ENCODE data around the gene SYPL1.

Gene SYPL1

DNA sequence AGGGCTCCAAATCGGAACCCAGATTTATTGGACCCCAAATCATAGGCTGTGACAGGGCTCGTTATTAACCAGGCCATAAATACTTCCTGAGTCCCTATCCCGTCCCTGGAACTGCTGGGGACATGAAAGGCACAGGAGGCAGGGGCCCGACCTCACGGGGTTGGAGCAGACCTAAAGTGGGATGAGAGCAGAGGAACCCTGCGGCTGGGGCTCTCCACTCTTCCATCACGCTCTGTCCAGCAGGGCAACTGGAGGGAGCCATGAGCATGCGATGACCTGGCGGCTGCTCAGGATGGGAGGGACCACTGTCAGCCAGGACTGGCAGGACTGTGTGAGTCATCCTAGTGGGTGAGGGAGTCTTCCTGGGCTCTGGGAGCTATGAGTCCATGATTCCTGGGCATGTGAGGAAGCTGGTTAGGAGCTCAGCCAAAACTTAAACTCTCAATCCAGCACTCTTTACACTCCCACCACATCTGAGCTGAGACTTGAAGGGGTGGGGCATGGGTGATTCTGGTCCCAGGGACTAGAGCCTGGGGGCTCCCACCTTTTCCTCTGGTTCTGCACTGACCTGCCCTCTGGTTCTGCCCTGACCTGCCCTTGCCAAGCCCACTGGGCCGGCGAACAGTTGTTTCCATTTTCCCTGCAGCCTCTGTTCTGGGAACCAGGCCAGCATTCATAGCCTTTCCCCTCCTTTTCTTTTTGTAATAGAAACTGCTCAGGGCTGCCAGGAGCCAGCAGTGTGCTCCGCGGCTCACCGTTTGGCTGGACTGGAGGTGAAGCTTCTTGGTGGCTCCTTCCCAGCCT is 47.1 kb downstream of the SYPL1 start:
- no peaks in the 10 kb centered on the region; the same call in 1 of the 2 replicates for H3K9me3 ChIP-seq (ENCODE audit: control insufficient read depth, insufficient read depth, low read length)
- no peak overlapping the region for H3K4me3 ChIP-seq (ENCODE audit: low read depth, low read length)
- H3K27me3 ChIP-seq (ENCODE audit: control insufficient read depth, insufficient read depth, low read length): no peaks in the 10 kb centered on the region
- H3K36me3 ChIP-seq (ENCODE audit: control insufficient read depth, insufficient read depth, low read length): no peaks in the 10 kb centered on the region
- no peak overlapping the region for H3K27ac ChIP-seq (ENCODE audit: low read depth, low read length)
- no peaks in the 10 kb centered on the region for H3K4me1 ChIP-seq (ENCODE audit: control insufficient read depth, insufficient read depth, low read length)
- H3K9ac ChIP-seq (ENCODE audit: low read depth, low read length): no peak overlapping the region

DNA sequence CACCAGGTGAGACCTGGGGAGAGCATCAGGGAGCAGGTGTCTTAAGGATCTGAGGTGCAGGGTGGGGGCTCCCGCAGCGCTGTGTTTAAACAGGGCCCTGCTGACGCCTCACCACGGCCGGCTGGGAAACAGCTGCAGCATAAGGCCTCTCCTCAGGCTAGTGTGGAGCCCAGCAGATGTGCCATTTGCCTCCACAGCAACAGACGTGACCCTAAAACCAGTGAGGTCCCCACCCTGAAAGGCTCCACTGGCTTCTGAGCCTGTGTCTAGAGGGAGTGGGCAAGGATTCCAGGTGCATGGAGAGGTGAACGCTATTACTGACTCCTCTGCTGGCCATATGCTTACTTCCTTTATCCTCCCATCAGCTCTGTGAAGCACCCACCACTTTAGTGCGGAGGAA is 47.8 kb downstream of the SYPL1 start:
- H3K4me1 ChIP-seq (ENCODE audit: control insufficient read depth, insufficient read depth, low read length): no peaks in the 10 kb centered on the region
- no peaks in the 10 kb centered on the region for H3K27me3 ChIP-seq (ENCODE audit: control insufficient read depth, insufficient read depth, low read length)
- no peak overlapping the region for H3K4me3 ChIP-seq (ENCODE audit: low read depth, low read length)
- no peak overlapping the region for H3K9ac ChIP-seq (ENCODE audit: low read depth, low read length)
- no peak overlapping the region for H3K27ac ChIP-seq (ENCODE audit: low read depth, low read length)
- H3K9me3 ChIP-seq (ENCODE audit: control insufficient read depth, insufficient read depth, low read length): no peaks in the 10 kb centered on the region; the same call in 1 of the 2 replicates
- no peaks in the 10 kb centered on the region for H3K36me3 ChIP-seq (ENCODE audit: control insufficient read depth, insufficient read depth, low read length)

DNA sequence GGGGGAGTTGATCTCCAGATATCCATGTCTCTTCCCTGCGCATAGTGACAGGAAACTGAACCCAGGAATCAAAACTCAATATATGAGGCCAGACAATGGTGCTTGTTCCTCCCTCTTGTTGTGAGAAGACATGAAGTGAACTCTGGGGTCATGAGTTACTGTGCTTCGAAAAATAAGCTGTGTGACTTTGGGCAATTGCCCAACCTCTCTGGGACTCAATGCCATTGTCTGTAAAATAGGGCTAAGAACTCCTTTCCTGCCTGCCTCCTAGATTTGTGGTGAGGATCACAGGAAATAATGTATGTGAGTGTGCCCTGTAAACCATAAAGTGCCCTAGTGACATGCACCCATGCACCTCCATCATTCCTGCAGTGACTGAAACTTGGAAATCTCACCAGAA is 48.4 kb downstream of the SYPL1 start:
- H3K4me1 ChIP-seq (ENCODE audit: control insufficient read depth, insufficient read depth, low read length): no peaks in the 10 kb centered on the region
- no peaks in the 10 kb centered on the region; the same call in 1 of the 2 replicates for H3K9me3 ChIP-seq (ENCODE audit: control insufficient read depth, insufficient read depth, low read length)
- no peak overlapping the region for H3K9ac ChIP-seq (ENCODE audit: low read depth, low read length)
- no peak overlapping the region for H3K27ac ChIP-seq (ENCODE audit: low read depth, low read length)
- H3K36me3 ChIP-seq (ENCODE audit: control insufficient read depth, insufficient read depth, low read length): no peaks in the 10 kb centered on the region
- H3K27me3 ChIP-seq (ENCODE audit: control insufficient read depth, insufficient read depth, low read length): no peaks in the 10 kb centered on the region
- H3K4me3 ChIP-seq (ENCODE audit: low read depth, low read length): no peak overlapping the region

DNA sequence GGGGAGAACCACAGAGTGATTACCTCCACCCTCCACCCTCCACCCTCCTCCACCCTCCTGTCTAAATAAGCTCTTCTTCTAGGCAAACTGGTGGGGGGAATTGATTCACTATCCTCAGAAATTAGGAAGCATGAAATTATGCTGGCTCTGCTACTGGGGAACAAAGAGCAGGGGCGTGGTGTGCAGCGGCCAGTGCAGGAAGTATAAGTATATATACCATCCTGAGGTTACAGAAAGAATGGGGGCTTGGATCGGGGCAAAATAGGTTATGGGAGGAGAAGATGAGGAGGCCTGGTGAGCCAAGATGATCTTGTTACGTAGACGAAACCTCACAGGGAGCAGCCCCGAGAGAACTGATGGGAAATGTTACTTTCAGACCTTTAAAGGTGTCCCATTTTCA is 49.1 kb downstream of the SYPL1 start:
- H3K4me1 ChIP-seq (ENCODE audit: control insufficient read depth, insufficient read depth, low read length): no peaks in the 10 kb centered on the region
- H3K9ac ChIP-seq (ENCODE audit: low read depth, low read length): no peak overlapping the region
- H3K36me3 ChIP-seq (ENCODE audit: control insufficient read depth, insufficient read depth, low read length): no peaks in the 10 kb centered on the region
- no peaks in the 10 kb centered on the region; the same call in 1 of the 2 replicates for H3K9me3 ChIP-seq (ENCODE audit: control insufficient read depth, insufficient read depth, low read length)
- no peak overlapping the region for H3K4me3 ChIP-seq (ENCODE audit: low read depth, low read length)
- no peak overlapping the region for H3K27ac ChIP-seq (ENCODE audit: low read depth, low read length)
- H3K27me3 ChIP-seq (ENCODE audit: control insufficient read depth, insufficient read depth, low read length): no peaks in the 10 kb centered on the region

DNA sequence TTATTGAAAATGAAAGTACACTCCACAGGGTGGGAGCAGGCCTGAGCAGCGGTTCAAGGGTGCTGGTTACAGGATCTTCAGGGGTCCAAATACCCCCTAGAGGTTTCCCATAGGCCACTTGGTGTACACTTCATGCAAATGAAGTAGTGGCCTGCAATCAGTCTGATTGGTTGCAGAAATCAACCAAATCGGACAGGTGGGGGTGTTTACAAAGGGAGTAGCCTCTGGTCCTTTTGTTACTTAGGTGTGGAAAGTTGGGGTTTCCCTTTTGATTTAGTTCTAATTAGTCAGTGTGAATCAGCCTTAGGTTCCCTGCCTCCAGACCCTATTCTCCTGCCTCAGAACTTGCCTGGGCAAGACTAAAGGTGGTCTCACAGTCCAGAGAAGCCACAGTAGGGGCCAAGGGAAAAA is 49.6 kb downstream of the SYPL1 start:
- no peaks in the 10 kb centered on the region; the same call in 1 of the 2 replicates for H3K9me3 ChIP-seq (ENCODE audit: control insufficient read depth, insufficient read depth, low read length)
- no peak overlapping the region for H3K27ac ChIP-seq (ENCODE audit: low read depth, low read length)
- H3K27me3 ChIP-seq (ENCODE audit: control insufficient read depth, insufficient read depth, low read length): no peaks in the 10 kb centered on the region
- no peak overlapping the region for H3K9ac ChIP-seq (ENCODE audit: low read depth, low read length)
- H3K4me3 ChIP-seq (ENCODE audit: low read depth, low read length): no peak overlapping the region
- H3K36me3 ChIP-seq (ENCODE audit: control insufficient read depth, insufficient read depth, low read length): no peaks in the 10 kb centered on the region
- H3K4me1 ChIP-seq (ENCODE audit: control insufficient read depth, insufficient read depth, low read length): no peaks in the 10 kb centered on the region

DNA sequence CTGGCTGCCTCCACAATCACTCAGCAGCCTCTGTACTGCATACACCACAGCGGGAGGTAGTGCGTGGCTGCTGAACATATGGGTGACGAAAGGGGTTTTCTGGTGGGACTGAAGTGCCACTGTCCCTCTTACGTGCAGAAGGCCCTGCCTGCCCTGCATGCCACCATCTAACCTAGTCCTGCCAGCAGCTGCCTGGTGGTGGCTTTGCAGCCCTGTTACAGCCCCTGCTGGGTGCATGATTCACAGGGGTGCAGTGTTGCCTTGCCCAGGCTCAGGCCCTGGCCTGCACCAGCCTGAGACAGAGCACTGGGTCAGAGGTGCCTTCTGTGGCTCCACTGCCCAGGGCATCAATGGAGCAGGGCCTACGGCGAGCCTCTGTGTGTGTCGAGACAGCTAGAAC is 50.1 kb downstream of the SYPL1 start:
- no peaks in the 10 kb centered on the region for H3K27me3 ChIP-seq (ENCODE audit: control insufficient read depth, insufficient read depth, low read length)
- no peak overlapping the region for H3K27ac ChIP-seq (ENCODE audit: low read depth, low read length)
- no peak overlapping the region for H3K9ac ChIP-seq (ENCODE audit: low read depth, low read length)
- no peak overlapping the region for H3K4me3 ChIP-seq (ENCODE audit: low read depth, low read length)
- H3K36me3 ChIP-seq (ENCODE audit: control insufficient read depth, insufficient read depth, low read length): no peaks in the 10 kb centered on the region
- H3K9me3 ChIP-seq (ENCODE audit: control insufficient read depth, insufficient read depth, low read length): no peaks in the 10 kb centered on the region; the same call in 1 of the 2 replicates
- H3K4me1 ChIP-seq (ENCODE audit: control insufficient read depth, insufficient read depth, low read length): no peaks in the 10 kb centered on the region

DNA sequence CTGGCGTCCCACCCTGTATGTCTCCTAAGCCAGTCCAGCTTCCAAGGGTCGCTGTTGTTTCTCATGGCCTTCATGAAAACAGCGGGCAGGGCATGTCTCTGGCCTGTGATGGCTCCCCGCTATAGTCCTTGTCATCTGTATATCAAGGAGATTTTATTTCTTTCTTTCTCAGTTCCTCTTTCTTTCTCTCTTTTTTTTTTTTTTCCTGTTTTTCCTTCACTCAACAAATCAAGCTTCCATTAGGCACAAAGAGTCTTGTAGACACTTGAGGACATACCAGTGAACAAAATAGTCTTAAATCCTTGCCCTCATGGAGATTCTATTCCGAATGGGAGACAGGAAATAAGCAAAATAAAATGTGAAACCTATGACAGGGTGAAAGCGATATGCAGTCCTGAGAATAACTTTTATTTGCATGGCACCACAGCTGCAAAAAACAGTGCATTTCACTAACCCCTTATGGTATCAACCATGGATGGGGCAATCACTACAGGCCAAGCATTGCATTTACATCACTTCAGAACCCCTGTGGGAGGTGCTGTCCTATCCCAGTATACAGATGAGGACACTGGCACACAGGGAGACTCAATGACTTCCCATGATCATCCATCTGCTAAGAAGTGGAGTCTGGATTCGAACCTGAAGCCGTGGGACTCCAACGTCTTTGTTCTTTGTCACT is 50.7 kb downstream of the SYPL1 start:
- H3K9me3 ChIP-seq (ENCODE audit: control insufficient read depth, insufficient read depth, low read length): no peaks in the 10 kb centered on the region; the same call in 1 of the 2 replicates
- no peaks in the 10 kb centered on the region for H3K27me3 ChIP-seq (ENCODE audit: control insufficient read depth, insufficient read depth, low read length)
- H3K4me1 ChIP-seq (ENCODE audit: control insufficient read depth, insufficient read depth, low read length): no peaks in the 10 kb centered on the region
- H3K36me3 ChIP-seq (ENCODE audit: control insufficient read depth, insufficient read depth, low read length): no peaks in the 10 kb centered on the region
- no peak overlapping the region for H3K9ac ChIP-seq (ENCODE audit: low read depth, low read length)
- no peak overlapping the region for H3K4me3 ChIP-seq (ENCODE audit: low read depth, low read length)
- no peak overlapping the region for H3K27ac ChIP-seq (ENCODE audit: low read depth, low read length)

DNA sequence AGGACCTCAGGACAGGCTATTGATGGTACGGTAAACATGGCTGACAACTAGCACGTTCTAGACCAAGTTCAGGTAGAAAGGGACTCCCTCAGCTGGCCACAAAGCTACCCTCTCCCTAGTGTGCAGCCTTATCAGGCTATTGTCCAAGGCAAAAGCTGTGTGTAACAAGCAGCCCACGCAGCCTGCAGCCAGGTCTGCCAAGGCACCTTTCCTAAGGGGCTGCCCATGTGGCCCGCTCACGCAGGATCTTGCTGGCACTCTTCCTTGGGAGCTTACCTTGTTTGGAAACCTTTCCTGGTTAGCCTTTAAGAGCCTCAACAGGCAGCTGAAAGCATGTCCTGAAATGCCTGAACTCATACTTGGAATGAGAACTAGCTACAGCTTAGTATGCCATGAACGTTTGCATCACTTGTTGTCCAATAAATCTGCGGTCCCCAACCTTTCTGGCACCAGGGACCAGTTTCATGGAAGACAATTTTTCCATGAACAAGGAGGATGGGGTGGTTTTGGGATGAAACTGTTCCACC is 51.7 kb downstream of the SYPL1 start:
- Histone ChIP-seq H3K9me3 (ENCODE audit: control insufficient read depth, insufficient read depth, low read length) (no peaks in the 10 kb centered on the region; the same call in 1 of the 2 replicates), H3K4me3 (ENCODE audit: low read depth, low read length) (no peak overlapping the region), H3K4me1 (ENCODE audit: control insufficient read depth, insufficient read depth, low read length) (no peaks in the 10 kb centered on the region), H3K36me3 (ENCODE audit: control insufficient read depth, insufficient read depth, low read length) (no peaks in the 10 kb centered on the region), H3K9ac (ENCODE audit: low read depth, low read length) (no peak overlapping the region), H3K27ac (ENCODE audit: low read depth, low read length) (no peak overlapping the region), H3K27me3 (ENCODE audit: control insufficient read depth, insufficient read depth, low read length) (no peaks in the 10 kb centered on the region)

DNA sequence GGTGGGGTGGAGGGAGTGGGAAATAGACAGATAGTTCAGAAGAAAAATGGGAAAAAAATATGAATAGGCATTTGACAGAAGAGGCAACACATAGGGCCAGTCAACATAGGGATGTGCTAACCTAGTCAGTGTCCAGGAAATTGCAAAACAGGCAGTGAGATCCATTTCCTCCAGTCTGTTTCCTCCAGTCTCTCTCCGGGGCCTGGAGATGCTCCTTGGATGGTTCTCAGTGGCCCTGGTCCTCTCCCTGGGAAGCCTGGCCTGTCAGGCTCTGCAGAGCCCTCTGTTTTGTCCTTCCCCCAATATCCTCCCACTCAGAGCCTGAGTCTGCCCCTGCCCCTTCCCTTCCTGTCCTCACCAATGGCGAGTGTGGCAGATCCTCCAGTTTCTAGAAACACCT is 52.6 kb downstream of the SYPL1 start:
- H3K9me3 ChIP-seq (ENCODE audit: control insufficient read depth, insufficient read depth, low read length): no peaks in the 10 kb centered on the region; the same call in 1 of the 2 replicates
- no peaks in the 10 kb centered on the region for H3K36me3 ChIP-seq (ENCODE audit: control insufficient read depth, insufficient read depth, low read length)
- H3K4me3 ChIP-seq (ENCODE audit: low read depth, low read length): no peak overlapping the region
- H3K27ac ChIP-seq (ENCODE audit: low read depth, low read length): no peak overlapping the region
- H3K27me3 ChIP-seq (ENCODE audit: control insufficient read depth, insufficient read depth, low read length): no peaks in the 10 kb centered on the region
- H3K4me1 ChIP-seq (ENCODE audit: control insufficient read depth, insufficient read depth, low read length): peaks cover 8% of the 10 kb centered on the region; the same call in 1 of the 2 replicates
- H3K9ac ChIP-seq (ENCODE audit: low read depth, low read length): no peak overlapping the region

DNA sequence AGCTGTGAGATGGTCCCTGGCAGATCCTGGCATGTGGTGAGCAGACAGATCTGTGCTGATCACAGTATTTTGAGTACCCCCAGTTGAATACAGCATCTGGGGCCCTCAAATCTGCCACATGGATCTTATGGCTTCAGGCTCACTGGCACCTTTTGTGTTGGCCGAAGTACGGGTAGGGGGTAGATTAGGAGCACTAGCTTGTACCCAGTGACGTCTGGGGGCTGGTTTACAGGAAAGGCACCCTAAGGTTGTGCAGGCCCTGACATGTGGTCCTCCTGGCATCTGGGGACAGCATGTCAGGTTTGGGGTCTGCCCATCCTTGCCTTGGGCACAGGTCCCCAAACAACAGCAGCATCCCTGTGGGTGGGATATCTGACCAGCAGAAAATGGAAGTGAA is 53.2 kb downstream of the SYPL1 start:
- Histone ChIP-seq H3K36me3 (ENCODE audit: control insufficient read depth, insufficient read depth, low read length) (no peaks in the 10 kb centered on the region), H3K9ac (ENCODE audit: low read depth, low read length) (no peak overlapping the region), H3K4me1 (ENCODE audit: control insufficient read depth, insufficient read depth, low read length) (peaks cover 8% of the 10 kb centered on the region; the same call in 1 of the 2 replicates), H3K4me3 (ENCODE audit: low read depth, low read length) (no peak overlapping the region), H3K27ac (ENCODE audit: low read depth, low read length) (no peak overlapping the region), H3K9me3 (ENCODE audit: control insufficient read depth, insufficient read depth, low read length) (no peaks in the 10 kb centered on the region; the same call in 1 of the 2 replicates), H3K27me3 (ENCODE audit: control insufficient read depth, insufficient read depth, low read length) (no peaks in the 10 kb centered on the region)

All from HUES48 (cell line).